Activated CD8-positive, alpha-beta memory T cell treated with anti-CD3 and anti-CD28 coated beads for 4 hours (primary cell): ENCODE data around the gene PDZD4.
"Not testable (repeated sequence)": the region's sequence is repeated elsewhere in the genome, so short reads cannot be mapped to it uniquely, and the experiment has no call there.

Experiments
- DNase-seq, 2 donors: peaks; one replicate each; pipeline ENCODE4 v3.0.0-alpha.2; 2020; ENCODE audit warnings: low read depth in 2 of 2

The PDZD4 gene

GRCh38 chrX:153844509-153845082 lies 14.3 kb upstream of the PDZD4 start:
- no peak for DNase-seq

- no peak for DNase-seq
Observed at GRCh38 chrX:153836921-153837320, 6.6 kb upstream of the PDZD4 start.

- no peak for DNase-seq
Observed at GRCh38 chrX:153832728-153833127, 2.4 kb upstream of the PDZD4 start.

GRCh38 chrX:153831429-153832150 lies 1.2 kb upstream of the PDZD4 start:
- no peak for DNase-seq

- DNase-seq = no peak
Observed at GRCh38 chrX:153830640-153831428, 490 bp upstream of the PDZD4 start.

- no peak for DNase-seq
Observed at GRCh38 chrX:153829549-153829798, 870 bp downstream of the PDZD4 start.

- DNase-seq = no peak
Observed at GRCh38 chrX:153828723-153829548, 1.4 kb downstream of the PDZD4 start.

GRCh38 chrX:153828308-153828707 lies 2.0 kb downstream of the PDZD4 start:
- DNase-seq = no peak

GRCh38 chrX:153827903-153828302 lies 2.4 kb downstream of the PDZD4 start:
- DNase-seq = no peak

GRCh38 chrX:153827016-153827415 lies 3.3 kb downstream of the PDZD4 start:
- no peak for DNase-seq

GRCh38 chrX:153825042-153825441 lies 5.3 kb downstream of the PDZD4 start:
- no peak for DNase-seq

GRCh38 chrX:153824348-153824747 lies 6.0 kb downstream of the PDZD4 start:
- no peak for DNase-seq

GRCh38 chrX:153821066-153821465 lies 9.3 kb downstream of the PDZD4 start:
- DNase-seq = no peak

GRCh38 chrX:153820601-153821000 lies 9.7 kb downstream of the PDZD4 start:
- DNase-seq = no peak

GRCh38 chrX:153819384-153820040 lies 10.8 kb downstream of the PDZD4 start:
- no peak for DNase-seq

GRCh38 chrX:153818571-153819383 lies 11.6 kb downstream of the PDZD4 start:
- DNase-seq = no peak

- not testable (repeated sequence) for DNase-seq
Observed at GRCh38 chrX:153818064-153818463, 12.3 kb downstream of the PDZD4 start.

GRCh38 chrX:153816831-153817690 lies 13.3 kb downstream of the PDZD4 start:
- no peak for DNase-seq

- DNase-seq = no peak
Observed at GRCh38 chrX:153814591-153815315, 15.6 kb downstream of the PDZD4 start.
